SH-SY5Y (cell line): ENCODE measurements around the gene KDM4C.

ENCODE experiments used
- GATA2 ChIP-seq: IDR thresholded peaks from 2 replicates; pipeline ENCODE4 v1.6.1; 2011; ENCODE audit warnings: mild to moderate bottlenecking, low read depth, low read length
- GATA3 ChIP-seq: IDR thresholded peaks from 2 replicates; pipeline ENCODE4 v1.6.1; 2011; ENCODE audit warnings: low read depth, mild to moderate bottlenecking, low read length, moderate library complexity

- TF ChIP-seq GATA3 (no peak), GATA2 (no peak)
Measured at GRCh38 chr9:7186175-7186574, 428.4 kb downstream of the KDM4C start.
